ENCODE results near the gene OLFM1.
"Not testable (repeated sequence)": the region's sequence is repeated elsewhere in the genome, so short reads cannot be mapped to it uniquely, and the experiment has no call there.

OLFM1 gene

DNA sequence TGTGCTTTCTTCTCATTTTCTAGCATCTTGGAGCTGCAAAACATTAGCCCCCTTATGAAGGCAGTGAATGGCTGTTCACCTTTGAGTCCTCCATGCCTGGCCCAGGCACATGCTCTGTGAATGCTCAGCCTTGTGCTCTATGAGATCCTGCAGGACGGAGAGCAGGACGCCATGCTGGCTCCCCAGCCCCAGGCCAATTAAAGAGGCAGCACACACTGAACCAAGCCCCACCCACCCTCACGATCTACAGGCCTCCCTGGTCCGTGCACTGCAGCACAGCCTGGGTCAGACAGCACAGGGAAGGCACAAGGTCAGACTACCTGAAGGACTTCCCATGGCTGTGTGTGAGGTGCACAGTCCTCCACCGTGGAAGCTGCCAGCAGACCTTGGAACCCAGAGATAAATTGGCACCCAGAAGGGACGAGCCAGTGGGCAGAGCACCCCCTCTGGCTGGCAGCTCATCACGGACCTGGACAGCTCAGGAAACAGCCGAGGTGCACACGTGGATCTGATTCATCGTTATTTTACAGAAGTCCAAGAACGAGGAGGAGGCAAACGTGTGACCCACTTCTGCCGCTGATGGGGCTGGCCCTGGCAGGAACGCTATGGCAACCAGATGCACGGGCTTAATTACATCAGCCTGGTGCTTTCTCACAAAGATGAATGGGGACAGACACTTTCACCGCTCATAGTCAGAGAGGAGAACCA, 59.5 kb downstream of the OLFM1 start:
- H3K36me3 ChIP-seq (ENCODE audit: insufficient read depth, insufficient read length, low read length), result no peaks in the 10 kb centered on the region
- no peak for DNase-seq (ENCODE audit: low read depth, low spot score)
- TF ChIP-seq SUZ12 (IDR thresholded peaks at IDR 0.05; ENCODE audit: extremely low read depth, insufficient read depth, insufficient read length) (no peak), YY1 (IDR thresholded peaks at IDR 0.05; ENCODE audit: insufficient read depth, insufficient read length) (no peak), ZNF274 (IDR thresholded peaks at IDR 0.05; ENCODE audit: low read depth, low read length) (no peak)
- H3K4me3 ChIP-seq (ENCODE audit: insufficient read length, low read depth), result no peak overlapping the region
- peaks cover 49% of the 10 kb centered on the region for H3K27me3 ChIP-seq (ENCODE audit: insufficient read depth, insufficient read length)
- H3K9ac ChIP-seq (ENCODE audit: insufficient read length, low read depth), result no peak overlapping the region
- peaks cover 23% of the 10 kb centered on the region; the same call in 1 of the 2 replicates for H3K9me3 ChIP-seq (ENCODE audit: insufficient read depth, low read length)
- peaks cover 16% of the 10 kb centered on the region for H3K4me1 ChIP-seq (ENCODE audit: insufficient read depth, insufficient read length)

DNA sequence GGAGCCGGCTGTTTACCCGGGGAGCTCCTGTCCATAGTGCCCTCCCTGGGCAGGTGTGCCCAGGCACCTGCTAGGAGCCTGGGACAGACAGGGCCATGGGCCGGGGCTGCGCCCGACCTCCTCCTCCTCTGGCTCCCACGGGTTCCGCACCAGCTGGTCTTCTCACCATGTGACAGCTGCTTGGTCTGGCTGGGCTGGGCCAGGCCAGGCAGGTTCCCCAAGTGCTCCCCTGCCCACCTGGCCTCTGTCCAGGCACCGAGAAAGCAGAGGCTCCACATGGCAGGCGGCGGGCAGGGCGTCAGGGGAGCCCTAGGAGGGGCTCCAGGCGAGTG, 60.0 kb downstream of the OLFM1 start:
- H3K4me1 ChIP-seq (ENCODE audit: insufficient read depth, insufficient read length), result peaks cover 19% of the 10 kb centered on the region
- no peak for DNase-seq (ENCODE audit: low read depth, low spot score)
- H3K4me3 ChIP-seq (ENCODE audit: insufficient read length, low read depth), result no peak overlapping the region
- peaks cover 23% of the 10 kb centered on the region; the same call in 1 of the 2 replicates for H3K9me3 ChIP-seq (ENCODE audit: insufficient read depth, low read length)
- TF ChIP-seq YY1 (IDR thresholded peaks at IDR 0.05; ENCODE audit: insufficient read depth, insufficient read length), result no peak
- H3K36me3 ChIP-seq (ENCODE audit: insufficient read depth, insufficient read length, low read length), result no peaks in the 10 kb centered on the region
- H3K9ac ChIP-seq (ENCODE audit: insufficient read length, low read depth), result no peak overlapping the region
- H3K27me3 ChIP-seq (ENCODE audit: insufficient read depth, insufficient read length), result peaks cover 44% of the 10 kb centered on the region

DNA sequence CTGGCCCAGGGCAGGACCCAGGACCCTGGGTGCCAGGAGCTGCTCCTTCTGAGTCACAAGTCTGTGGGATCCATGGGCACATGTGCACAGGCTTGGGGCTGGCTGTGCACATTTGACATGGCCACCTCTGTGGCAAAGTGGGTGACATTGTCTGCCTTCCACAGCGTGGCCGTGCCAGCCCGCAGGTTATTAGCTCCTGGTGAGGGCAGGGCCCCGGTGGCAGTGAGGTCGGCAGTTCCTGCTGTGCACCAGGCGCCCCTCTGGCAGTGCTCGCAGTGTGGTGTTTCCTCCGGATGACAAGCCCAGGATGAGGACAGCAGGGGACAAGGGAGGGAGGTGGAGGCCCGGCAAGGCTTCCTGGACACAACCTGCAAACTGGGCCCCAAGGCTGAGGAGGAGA, 60.5 kb downstream of the OLFM1 start:
- Histone ChIP-seq H3K27me3 (ENCODE audit: insufficient read depth, insufficient read length) (peaks cover 39% of the 10 kb centered on the region), H3K9ac (ENCODE audit: insufficient read length, low read depth) (no peak overlapping the region), H3K9me3 (ENCODE audit: insufficient read depth, low read length) (peaks cover 23% of the 10 kb centered on the region; the same call in 1 of the 2 replicates), H3K4me1 (ENCODE audit: insufficient read depth, insufficient read length) (peaks cover 22% of the 10 kb centered on the region), H3K4me3 (ENCODE audit: insufficient read length, low read depth) (no peak overlapping the region), H3K36me3 (ENCODE audit: insufficient read depth, insufficient read length, low read length) (no peaks in the 10 kb centered on the region)
- no peak for TF ChIP-seq ZNF274 (IDR thresholded peaks at IDR 0.05; ENCODE audit: low read depth, low read length)
- no peak for TF ChIP-seq YY1 (IDR thresholded peaks at IDR 0.05; ENCODE audit: insufficient read depth, insufficient read length)
- no peak for TF ChIP-seq SUZ12 (IDR thresholded peaks at IDR 0.05; ENCODE audit: extremely low read depth, insufficient read depth, insufficient read length)
- no peak for DNase-seq (ENCODE audit: low read depth, low spot score)

DNA sequence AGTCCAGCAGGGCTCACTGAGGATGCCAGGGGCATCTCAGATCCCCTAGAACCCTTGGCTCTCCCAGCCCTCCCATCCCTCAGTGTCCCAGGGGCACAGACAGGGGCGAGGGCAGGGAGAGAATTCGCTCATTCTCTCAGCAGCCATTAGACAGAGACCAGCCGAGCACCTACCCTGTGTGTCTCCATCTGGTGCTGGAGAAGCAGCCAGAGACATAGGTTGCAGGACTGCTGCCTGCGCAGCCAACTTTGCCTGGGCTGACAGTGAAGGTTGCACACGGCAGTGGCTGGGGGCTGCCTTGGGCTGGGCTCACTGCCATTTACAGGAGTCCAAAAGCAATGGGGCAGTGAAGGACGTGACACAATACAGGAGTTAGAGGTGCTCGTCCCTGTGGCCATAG, 60.9 kb downstream of the OLFM1 start:
- H3K4me3 ChIP-seq (ENCODE audit: insufficient read length, low read depth), result no peak overlapping the region
- TF ChIP-seq SUZ12 (IDR thresholded peaks at IDR 0.05; ENCODE audit: extremely low read depth, insufficient read depth, insufficient read length) (no peak), YY1 (IDR thresholded peaks at IDR 0.05; ENCODE audit: insufficient read depth, insufficient read length) (no peak), ZNF274 (IDR thresholded peaks at IDR 0.05; ENCODE audit: low read depth, low read length) (no peak)
- H3K36me3 ChIP-seq (ENCODE audit: insufficient read depth, insufficient read length, low read length), result no peaks in the 10 kb centered on the region
- peaks cover 23% of the 10 kb centered on the region; the same call in 1 of the 2 replicates for H3K9me3 ChIP-seq (ENCODE audit: insufficient read depth, low read length)
- no peak overlapping the region for H3K9ac ChIP-seq (ENCODE audit: insufficient read length, low read depth)
- no peak for DNase-seq (ENCODE audit: low read depth, low spot score)
- H3K4me1 ChIP-seq (ENCODE audit: insufficient read depth, insufficient read length), result peaks cover 27% of the 10 kb centered on the region
- H3K27me3 ChIP-seq (ENCODE audit: insufficient read depth, insufficient read length), result peaks cover 37% of the 10 kb centered on the region

DNA sequence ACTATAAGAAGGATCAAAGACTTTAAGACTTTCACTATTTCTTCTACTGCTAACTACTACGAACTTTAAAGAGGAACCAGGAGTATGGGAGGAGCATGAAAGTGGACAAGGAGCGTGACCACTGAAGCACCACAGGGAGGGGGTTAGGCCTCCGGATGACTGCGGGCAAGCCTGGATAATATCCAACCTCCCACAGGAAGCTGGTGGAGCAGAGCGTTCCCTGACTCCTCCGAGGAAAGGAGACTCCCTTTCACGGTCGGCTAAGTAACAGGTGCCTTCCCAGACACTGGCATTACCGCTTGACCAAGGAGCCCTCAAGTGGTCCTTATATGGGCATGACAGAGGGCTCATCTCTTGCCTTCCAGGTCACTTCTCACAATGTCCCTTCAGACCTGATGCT, 62.4 kb downstream of the OLFM1 start:
- not testable (repeated sequence) for H3K36me3 ChIP-seq (ENCODE audit: insufficient read depth, insufficient read length, low read length); H3K9ac ChIP-seq (ENCODE audit: insufficient read length, low read depth); H3K4me3 ChIP-seq (ENCODE audit: insufficient read length, low read depth); DNase-seq (ENCODE audit: low read depth, low spot score)
- Histone ChIP-seq H3K4me1 (ENCODE audit: insufficient read depth, insufficient read length) (peaks cover 24% of the 10 kb centered on the region), H3K27me3 (ENCODE audit: insufficient read depth, insufficient read length) (peaks cover 42% of the 10 kb centered on the region), H3K9me3 (ENCODE audit: insufficient read depth, low read length) (peaks cover 23% of the 10 kb centered on the region; the same call in 1 of the 2 replicates)

DNA sequence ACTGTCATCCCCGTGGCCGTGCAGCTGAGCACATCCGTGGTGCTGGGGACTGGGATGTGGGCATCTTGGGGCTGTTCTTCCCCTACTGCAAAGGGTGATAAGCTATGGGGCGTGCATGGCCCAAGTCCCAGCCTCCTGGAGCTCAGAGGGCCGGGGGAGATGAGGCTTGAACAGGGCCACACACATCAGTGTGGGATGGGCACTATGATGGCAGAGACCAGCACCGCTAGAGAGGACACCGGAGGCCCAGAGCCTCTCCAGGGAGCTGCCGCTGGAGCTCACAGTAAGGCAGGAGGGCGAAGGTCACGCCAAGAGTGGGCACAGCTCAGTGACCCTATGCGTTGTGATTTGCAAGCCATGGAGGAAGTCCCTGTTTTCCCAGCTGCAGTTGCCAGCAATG, 63.5 kb downstream of the OLFM1 start:
- Histone ChIP-seq H3K4me1 (ENCODE audit: insufficient read depth, insufficient read length) (peaks cover 18% of the 10 kb centered on the region), H3K9ac (ENCODE audit: insufficient read length, low read depth) (no peak overlapping the region), H3K27me3 (ENCODE audit: insufficient read depth, insufficient read length) (peaks cover 41% of the 10 kb centered on the region), H3K4me3 (ENCODE audit: insufficient read length, low read depth) (no peak overlapping the region), H3K9me3 (ENCODE audit: insufficient read depth, low read length) (peaks cover 23% of the 10 kb centered on the region; the same call in 1 of the 2 replicates), H3K36me3 (ENCODE audit: insufficient read depth, insufficient read length, low read length) (no peaks in the 10 kb centered on the region)
- DNase-seq (ENCODE audit: low read depth, low spot score), result no peak
- TF ChIP-seq ZNF274 (IDR thresholded peaks at IDR 0.05; ENCODE audit: low read depth, low read length) (no peak), SUZ12 (IDR thresholded peaks at IDR 0.05; ENCODE audit: extremely low read depth, insufficient read depth, insufficient read length) (no peak), YY1 (IDR thresholded peaks at IDR 0.05; ENCODE audit: insufficient read depth, insufficient read length) (no peak)

DNA sequence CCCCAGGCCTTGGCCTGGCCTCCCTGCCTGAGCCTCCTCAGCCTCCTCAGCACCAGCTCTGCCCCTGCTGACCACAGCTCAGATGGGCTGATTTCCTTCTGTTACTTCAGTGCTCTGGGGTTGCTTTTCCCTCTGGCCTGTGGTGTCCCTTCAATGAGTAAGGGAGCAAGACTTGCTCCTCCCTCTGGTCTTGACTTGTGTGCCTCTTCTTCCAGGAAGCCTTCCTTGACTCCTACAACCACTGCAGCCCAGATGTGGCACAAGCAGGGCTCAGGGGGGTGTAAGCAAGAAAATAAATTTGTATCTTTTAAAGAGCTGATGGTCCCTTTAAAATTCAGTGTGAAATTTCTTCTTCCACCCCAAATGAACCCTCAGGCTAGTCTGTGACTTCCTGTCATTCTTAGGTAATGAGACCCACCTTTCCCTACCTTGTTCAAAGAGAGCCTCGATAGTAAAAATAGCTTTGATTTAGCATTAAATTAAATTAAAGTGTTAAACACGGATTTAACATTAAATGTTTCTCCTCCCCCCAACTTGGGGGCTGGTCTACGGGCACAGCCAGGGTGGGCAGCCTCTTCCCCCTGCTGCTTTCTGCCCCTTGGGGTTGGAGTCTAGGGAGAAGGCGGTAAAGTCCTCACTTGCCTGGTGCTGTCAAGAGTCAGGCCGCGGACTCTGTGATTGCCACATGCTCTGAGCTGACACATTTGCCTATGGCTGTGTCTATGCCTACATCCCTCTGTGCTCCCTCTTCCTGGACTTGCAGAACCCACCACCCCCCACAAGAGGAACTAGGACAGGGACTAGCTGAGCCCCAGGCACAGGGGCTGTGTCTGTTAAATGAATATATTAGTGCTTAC, 64.5 kb downstream of the OLFM1 start:
- H3K4me1 ChIP-seq (ENCODE audit: insufficient read depth, insufficient read length), result peaks cover 18% of the 10 kb centered on the region
- H3K4me3 ChIP-seq (ENCODE audit: insufficient read length, low read depth), result no peak overlapping the region
- TF ChIP-seq ZNF274 (IDR thresholded peaks at IDR 0.05; ENCODE audit: low read depth, low read length), result no peak
- no peak for TF ChIP-seq SUZ12 (IDR thresholded peaks at IDR 0.05; ENCODE audit: extremely low read depth, insufficient read depth, insufficient read length)
- TF ChIP-seq YY1 (IDR thresholded peaks at IDR 0.05; ENCODE audit: insufficient read depth, insufficient read length), result no peak
- peaks cover 31% of the 10 kb centered on the region for H3K27me3 ChIP-seq (ENCODE audit: insufficient read depth, insufficient read length)
- H3K9ac ChIP-seq (ENCODE audit: insufficient read length, low read depth), result no peak overlapping the region
- no peak for DNase-seq (ENCODE audit: low read depth, low spot score)
- H3K36me3 ChIP-seq (ENCODE audit: insufficient read depth, insufficient read length, low read length), result no peaks in the 10 kb centered on the region
- H3K9me3 ChIP-seq (ENCODE audit: insufficient read depth, low read length), result peaks cover 23% of the 10 kb centered on the region; the same call in 1 of the 2 replicates

Data from NT2/D1 (cell line).